SK-N-SH (cell line): ENCODE results near the gene B4GALT1. TPM values are rescaled to one million over a fixed set of nuclear protein-coding genes. Genes with fewer than 3 reads are reported as not detected.
"Not testable (repeated sequence)": the region's sequence is repeated elsewhere in the genome, so short reads cannot be mapped to it uniquely, and the experiment has no call there.

Experiments
- CTCF ChIA-PET: fragments of 300-600, 350-600 bp; formaldehyde crosslinking; extraction: SDS; loops from one replicate; lab custom pipeline; 2021; lab: Yijun Ruan, JAX
- POLR2A ChIA-PET: fragments of 350-600 bp; sonication (Branson Sonifier 250); formaldehyde crosslinking; extraction: SDS; loops from one replicate; lab custom pipeline; 2020; ENCODE audit warnings: antibody characterized with exemption, inconsistent platforms; lab: Yijun Ruan, JAX
- DNase-seq: peaks from one replicate; pipeline ENCODE4 v3.0.0; 2012
- H2AFZ ChIP-seq: fragments of 200-600 bp; sonication (generic); 2 replicates; pipeline ENCODE4 v1.8.1; 2016; ENCODE audit warnings: antibody characterized with exemption, mild to moderate bottlenecking, low read depth
- H3F3A ChIP-seq: fragments of 200-600 bp; sonication (generic); replicated peaks from 2 replicates; pipeline ENCODE3; 2016; ENCODE audit warnings: antibody characterized with exemption, mild to moderate bottlenecking; ENCODE audit not compliant: insufficient read depth
- H3K27ac ChIP-seq, 2 experiments: fragments of 200-500 bp in 1 of 2; fragments of 200-600 bp in 1 of 2; sonication (Bioruptor generic) in 1 of 2; sonication (generic), shearing (Covaris generic) in 1 of 2; 2 replicates each; pipeline versions ENCODE4 v1.5.1 to v1.6.1; 2014 to 2016; ENCODE audit warnings: low read depth in 2 of 2, inconsistent platforms in 1 of 2, low read length in 1 of 2, mild to moderate bottlenecking in 1 of 2, mixed read lengths in 1 of 2
- H3K27me3 ChIP-seq: fragments of 200-600 bp; sonication (generic), shearing (Covaris generic); 2 replicates; pipeline ENCODE4 v1.6.1; 2016; ENCODE audit warnings: mixed run types; ENCODE audit not compliant: insufficient read depth
- H3K36me3 ChIP-seq, 2 experiments: fragments of 200-500 bp in 1 of 2; fragments of 200-600 bp in 1 of 2; sonication (Bioruptor generic) in 1 of 2; sonication (generic) in 1 of 2; replicated peaks in 1 of 2; 2 replicates each; pipeline versions ENCODE3 to v1.5.1; 2014 to 2016; ENCODE audit warnings: low read length in 1 of 2, mild to moderate bottlenecking in 1 of 2; ENCODE audit not compliant: insufficient read depth in 2 of 2, control insufficient read depth in 1 of 2
- H3K4me1 ChIP-seq, 2 experiments: fragments of 200-500 bp in 1 of 2; fragments of 200-600 bp in 1 of 2; sonication (Bioruptor generic) in 1 of 2; sonication (generic), shearing (Covaris generic) in 1 of 2; 2 replicates each; pipeline versions ENCODE4 v1.5.1 to v1.6.1; 2014 to 2016; ENCODE audit warnings: low read depth in 1 of 2, low read length in 1 of 2, mixed run types in 1 of 2; ENCODE audit not compliant: insufficient read depth in 2 of 2, control insufficient read depth in 1 of 2
- H3K4me2 ChIP-seq: fragments of 200-600 bp; sonication (generic), shearing (Covaris generic); 2 replicates; pipeline ENCODE4 v1.6.1; 2017; ENCODE audit warnings: mixed run types
- H3K4me3 ChIP-seq, 2 experiments: fragments of 200-500 bp in 1 of 2; fragments of 200-600 bp in 1 of 2; sonication (Bioruptor generic) in 1 of 2; sonication (generic), shearing (Covaris generic) in 1 of 2; 2 replicates each; pipeline versions ENCODE4 v1.5.1 to v1.8.1; 2014 to 2016; ENCODE audit warnings: low read depth in 2 of 2, inconsistent platforms in 1 of 2, low read length in 1 of 2, mild to moderate bottlenecking in 1 of 2, mixed read lengths in 1 of 2, moderate library complexity in 1 of 2
- H3K79me2 ChIP-seq: fragments of 200-600 bp; sonication (generic); 2 replicates; pipeline ENCODE4 v1.8.1; 2017; ENCODE audit warnings: mild to moderate bottlenecking; ENCODE audit not compliant: insufficient read depth
- H3K9ac ChIP-seq: fragments of 200-600 bp; sonication (generic); 2 replicates; pipeline ENCODE4 v1.6.1; 2017; ENCODE audit warnings: mixed run types
- H3K9me2 ChIP-seq: fragments of 200-600 bp; sonication (generic); 2 replicates; pipeline ENCODE4 v1.6.1; 2017; ENCODE audit warnings: mixed run types
- H3K9me3 ChIP-seq: fragments of 200-600 bp; sonication (generic); 2 replicates; pipeline ENCODE4 v1.6.1; 2017; ENCODE audit warnings: mixed run types, mild to moderate bottlenecking, moderate library complexity
- H4K20me1 ChIP-seq: fragments of 200-600 bp; sonication (generic); 2 replicates; pipeline ENCODE4 v1.6.1; 2017; ENCODE audit warnings: mild to moderate bottlenecking, mixed run types; ENCODE audit not compliant: insufficient read depth
- FOXJ3 ChIP-seq: sonication (generic); formaldehyde crosslinking; IDR thresholded peaks from 2 replicates; pipeline ENCODE4 v1.5.1; 2020; ENCODE audit warnings: mild to moderate bottlenecking, missing genetic modification reagents
- GABPA ChIP-seq: IDR thresholded peaks from 2 replicates; pipeline ENCODE4 v1.4.0; 2012; ENCODE audit warnings: low read depth, mild to moderate bottlenecking
- IRF3 ChIP-seq: fragments of 150-350 bp; IDR thresholded peaks from 2 replicates; pipeline ENCODE4 v1.6.1; 2016; ENCODE audit warnings: mild to moderate bottlenecking, low read depth, low read length
- NFIC ChIP-seq: IDR thresholded peaks from 2 replicates; pipeline ENCODE4 v1.4.0; 2012; ENCODE audit warnings: borderline replicate concordance
- POLR2AphosphoS5 ChIP-seq: IDR thresholded peaks from 2 replicates; pipeline ENCODE4 v1.6.1; 2012; ENCODE audit warnings: low read depth, low read length
- RAD21 ChIP-seq: IDR thresholded peaks from 2 replicates; pipeline ENCODE4 v1.6.1; 2012; ENCODE audit warnings: mild to moderate bottlenecking, low read length
- RFX5 ChIP-seq: IDR thresholded peaks from 2 replicates; pipeline ENCODE4 v1.6.1; 2012; ENCODE audit warnings: mild to moderate bottlenecking, improper control_type of control experiment, low read length
- RXRA ChIP-seq: IDR thresholded peaks from 2 replicates; pipeline ENCODE4 v1.4.0; 2012; ENCODE audit warnings: low read depth, mild to moderate bottlenecking, borderline replicate concordance
- TCF12 ChIP-seq: IDR thresholded peaks from 2 replicates; pipeline ENCODE4 v1.4.0; 2012
- YY1 ChIP-seq: IDR thresholded peaks from 2 replicates; pipeline ENCODE4 v1.4.0; 2012; ENCODE audit warnings: low read depth, mild to moderate bottlenecking
- WGBS: methylation state at CpG from one replicate; pipeline ENCODE4 v1.1.6; 2017; ENCODE audit warnings: low lambda C conversion rate; 5-methylcytosine and 5-hydroxymethylcytosine counted together
- polyA plus RNA-seq, 3 experiments: library from polyadenylated mRNA; depleted of rRNA; stranded (reverse); fragments of >200 nt; gene quantifications; 2 replicates each; pipeline ENCODE4 v1.2.3, GENCODE V29; 2012
- TF ChIP-seq, protein P1 (sequence below): IDR thresholded peaks from 2 replicates; pipeline ENCODE4 v1.4.0; 2012; ENCODE audit warnings: low read depth
- TF ChIP-seq, protein P2 (sequence below): IDR thresholded peaks from 2 replicates; pipeline ENCODE4 v1.6.1; 2012; ENCODE audit warnings: mild to moderate bottlenecking, low read depth, low read length, moderate library complexity

B4GALT1 gene
- polyA plus RNA-seq, 1 of the 3 experiments (the other 2 are of a cell fraction) = 36.2 TPM

GRCh38 chr9:33092634-33093033, 74.5 kb downstream of the B4GALT1 start:
- H3F3A ChIP-seq = peaks cover 2% of the 10 kb centered on the region
- H3K4me2 ChIP-seq = no peak overlapping the region
- H2AFZ ChIP-seq = no peak overlapping the region
- H3K27me3 ChIP-seq = no peaks in the 10 kb centered on the region
- H3K27ac ChIP-seq = no peak overlapping the region
- ChIA-PET POLR2A (no interaction called here), CTCF (no interaction called here)
- TF ChIP-seq RXRA (no peak), TCF12 (no peak), RFX5 (no peak), YY1 (no peak), RAD21 (no peak), POLR2AphosphoS5 (no peak), GABPA (no peak), IRF3 (no peak), NFIC (no peak), FOXJ3 (CRISPR knock-in tag) (no peak)
- TF ChIP-seq, protein P1, sequence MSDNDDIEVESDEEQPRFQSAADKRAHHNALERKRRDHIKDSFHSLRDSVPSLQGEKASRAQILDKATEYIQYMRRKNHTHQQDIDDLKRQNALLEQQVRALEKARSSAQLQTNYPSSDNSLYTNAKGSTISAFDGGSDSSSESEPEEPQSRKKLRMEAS = no peak
- TF ChIP-seq, protein P2, sequence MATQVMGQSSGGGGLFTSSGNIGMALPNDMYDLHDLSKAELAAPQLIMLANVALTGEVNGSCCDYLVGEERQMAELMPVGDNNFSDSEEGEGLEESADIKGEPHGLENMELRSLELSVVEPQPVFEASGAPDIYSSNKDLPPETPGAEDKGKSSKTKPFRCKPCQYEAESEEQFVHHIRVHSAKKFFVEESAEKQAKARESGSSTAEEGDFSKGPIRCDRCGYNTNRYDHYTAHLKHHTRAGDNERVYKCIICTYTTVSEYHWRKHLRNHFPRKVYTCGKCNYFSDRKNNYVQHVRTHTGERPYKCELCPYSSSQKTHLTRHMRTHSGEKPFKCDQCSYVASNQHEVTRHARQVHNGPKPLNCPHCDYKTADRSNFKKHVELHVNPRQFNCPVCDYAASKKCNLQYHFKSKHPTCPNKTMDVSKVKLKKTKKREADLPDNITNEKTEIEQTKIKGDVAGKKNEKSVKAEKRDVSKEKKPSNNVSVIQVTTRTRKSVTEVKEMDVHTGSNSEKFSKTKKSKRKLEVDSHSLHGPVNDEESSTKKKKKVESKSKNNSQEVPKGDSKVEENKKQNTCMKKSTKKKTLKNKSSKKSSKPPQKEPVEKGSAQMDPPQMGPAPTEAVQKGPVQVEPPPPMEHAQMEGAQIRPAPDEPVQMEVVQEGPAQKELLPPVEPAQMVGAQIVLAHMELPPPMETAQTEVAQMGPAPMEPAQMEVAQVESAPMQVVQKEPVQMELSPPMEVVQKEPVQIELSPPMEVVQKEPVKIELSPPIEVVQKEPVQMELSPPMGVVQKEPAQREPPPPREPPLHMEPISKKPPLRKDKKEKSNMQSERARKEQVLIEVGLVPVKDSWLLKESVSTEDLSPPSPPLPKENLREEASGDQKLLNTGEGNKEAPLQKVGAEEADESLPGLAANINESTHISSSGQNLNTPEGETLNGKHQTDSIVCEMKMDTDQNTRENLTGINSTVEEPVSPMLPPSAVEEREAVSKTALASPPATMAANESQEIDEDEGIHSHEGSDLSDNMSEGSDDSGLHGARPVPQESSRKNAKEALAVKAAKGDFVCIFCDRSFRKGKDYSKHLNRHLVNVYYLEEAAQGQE = no peak
- TF ChIP-seq, all 33 proteins: peak for 0
- H3K4me1 ChIP-seq = no peaks in the 10 kb centered on the region
- no peak overlapping the region for H3K9ac ChIP-seq
- H3K79me2 ChIP-seq = no peaks in the 10 kb centered on the region
- 47% methylated on average over 5 of the region's 5 CpGs for WGBS
- no peak for DNase-seq
- H4K20me1 ChIP-seq = no peaks in the 10 kb centered on the region
- no peaks in the 10 kb centered on the region for H3K36me3 ChIP-seq
- no peaks in the 10 kb centered on the region for H3K9me3 ChIP-seq
- H3K9me2 ChIP-seq = no peaks in the 10 kb centered on the region
- H3K4me3 ChIP-seq = no peak overlapping the region

DNA sequence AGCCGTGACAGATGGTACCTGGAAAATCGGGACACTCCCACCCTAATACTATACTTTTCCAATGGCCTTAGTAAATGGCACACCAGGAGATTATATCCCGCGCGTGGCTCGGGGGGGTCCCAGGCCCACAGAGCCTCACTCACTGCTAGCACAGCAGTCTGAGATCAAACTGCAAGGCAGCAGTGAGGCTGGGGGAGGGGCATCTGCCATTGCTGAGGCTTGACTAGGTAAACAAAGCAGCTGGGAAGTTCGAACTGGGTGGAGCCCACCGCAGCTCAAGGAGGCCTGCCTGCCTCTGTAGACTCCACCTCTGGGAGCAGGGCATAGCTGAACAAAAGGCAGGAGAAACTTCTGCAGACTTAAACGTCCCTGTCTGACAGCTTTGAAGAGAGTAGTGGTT, 81.5 kb downstream of the B4GALT1 start:
- CTCF ChIA-PET = not testable (repeated sequence)

More for the DNA sequence above, 81.5 kb downstream of the B4GALT1 start:
- H3K36me3 ChIP-seq, H3K4me1 ChIP-seq, H4K20me1 ChIP-seq, H3K4me2 ChIP-seq, H3K79me2 ChIP-seq, H3K4me3 ChIP-seq, DNase-seq, H3K27ac ChIP-seq, H3K27me3 ChIP-seq, H3K9ac ChIP-seq, H3K9me3 ChIP-seq, H2AFZ ChIP-seq, POLR2A ChIA-PET, H3K9me2 ChIP-seq, H3F3A ChIP-seq: not testable (repeated sequence)
- 65% methylated on average over 7 of the region's 9 CpGs for WGBS
